Upper lobe of left lung (tissue), 4 donors: ENCODE data around the gene CD6.

ENCODE experiments used
- EP300 ChIP-seq, 4 donors: sonication (generic); formaldehyde crosslinking; IDR thresholded peaks; one replicate each; pipeline ENCODE4 v1.5.1; 2017; ENCODE audit warnings: antibody characterized with exemption in 4 of 4, control low read depth in 2 of 4
- POLR2AphosphoS5 ChIP-seq, 2 donors: sonication (generic); formaldehyde crosslinking; IDR thresholded peaks; one replicate each; pipeline ENCODE4 v1.5.1; 2017; ENCODE audit warnings: antibody characterized with exemption in 2 of 2
- TF ChIP-seq, protein P1 (sequence below), 6 experiments: fragments of 450-650 bp in 4 of 6; fragments of 200-600 bp in 2 of 6; sonication (generic) in 2 of 6; IDR thresholded peaks; one replicate each; pipeline ENCODE4 v1.5.1; 2016 to 2019; ENCODE audit warnings: antibody characterized with exemption in 6 of 6

GRCh38 chr11:61020551-61021235 is 49.2 kb downstream of the CD6 start:
- TF ChIP-seq POLR2AphosphoS5 (IDR thresholded peaks at IDR 0.05) (no peak), EP300 (IDR thresholded peaks at IDR 0.05) (no peak)
- TF ChIP-seq, protein P1, sequence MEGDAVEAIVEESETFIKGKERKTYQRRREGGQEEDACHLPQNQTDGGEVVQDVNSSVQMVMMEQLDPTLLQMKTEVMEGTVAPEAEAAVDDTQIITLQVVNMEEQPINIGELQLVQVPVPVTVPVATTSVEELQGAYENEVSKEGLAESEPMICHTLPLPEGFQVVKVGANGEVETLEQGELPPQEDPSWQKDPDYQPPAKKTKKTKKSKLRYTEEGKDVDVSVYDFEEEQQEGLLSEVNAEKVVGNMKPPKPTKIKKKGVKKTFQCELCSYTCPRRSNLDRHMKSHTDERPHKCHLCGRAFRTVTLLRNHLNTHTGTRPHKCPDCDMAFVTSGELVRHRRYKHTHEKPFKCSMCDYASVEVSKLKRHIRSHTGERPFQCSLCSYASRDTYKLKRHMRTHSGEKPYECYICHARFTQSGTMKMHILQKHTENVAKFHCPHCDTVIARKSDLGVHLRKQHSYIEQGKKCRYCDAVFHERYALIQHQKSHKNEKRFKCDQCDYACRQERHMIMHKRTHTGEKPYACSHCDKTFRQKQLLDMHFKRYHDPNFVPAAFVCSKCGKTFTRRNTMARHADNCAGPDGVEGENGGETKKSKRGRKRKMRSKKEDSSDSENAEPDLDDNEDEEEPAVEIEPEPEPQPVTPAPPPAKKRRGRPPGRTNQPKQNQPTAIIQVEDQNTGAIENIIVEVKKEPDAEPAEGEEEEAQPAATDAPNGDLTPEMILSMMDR (IDR thresholded peaks at IDR 0.05), result no peak
